ENCODE measurements around the gene NAPA. TPM values are rescaled to one million over a fixed set of nuclear protein-coding genes. Genes with fewer than 3 reads are reported as not detected.
A peak's percentile ranks its signal among the peaks of the same experiment; 100 is the strongest.

Gene NAPA
- total RNA-seq, 2 donors from 2014 or later, result 75.8 to 83.8 TPM

DNA sequence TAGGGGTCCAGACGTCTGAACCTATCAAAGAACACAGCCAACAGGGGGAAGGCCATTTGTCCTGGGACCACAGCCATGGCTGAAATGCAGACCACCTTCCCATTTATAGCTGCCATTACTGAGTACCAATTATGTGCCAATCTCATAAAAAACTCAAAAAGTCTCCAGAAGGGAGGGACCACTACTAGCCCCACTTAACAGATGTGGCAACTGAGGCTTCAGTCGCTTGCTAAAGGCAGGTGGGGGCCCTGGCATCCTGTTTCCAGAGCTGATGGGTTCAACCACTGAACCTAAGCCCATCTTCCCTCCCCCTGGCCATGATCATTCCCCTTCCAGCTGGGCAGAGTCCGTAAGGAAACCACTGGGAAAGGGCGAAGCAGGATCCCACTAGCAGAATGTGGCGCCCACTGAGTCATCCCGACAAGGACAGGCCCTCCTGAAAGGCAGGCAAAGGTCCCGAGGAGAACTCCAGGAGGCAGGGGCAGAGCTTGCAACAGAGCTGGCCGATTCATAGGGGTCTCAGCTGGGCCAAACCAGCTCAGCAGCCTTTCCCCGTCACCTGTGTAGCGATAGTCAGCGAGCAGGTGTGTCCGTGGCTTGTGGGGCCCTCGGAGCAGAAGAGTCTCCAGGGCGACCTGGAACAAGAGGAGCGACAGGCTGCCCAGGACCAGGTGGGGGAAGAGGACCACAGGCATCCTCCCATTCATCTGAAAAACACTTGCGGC, 14.3 kb upstream of the NAPA start:
- DNase-seq (ENCODE audit: low spot score), result no peak
- intact Hi-C loops (cut with DNase I), result no loop called here

DNA sequence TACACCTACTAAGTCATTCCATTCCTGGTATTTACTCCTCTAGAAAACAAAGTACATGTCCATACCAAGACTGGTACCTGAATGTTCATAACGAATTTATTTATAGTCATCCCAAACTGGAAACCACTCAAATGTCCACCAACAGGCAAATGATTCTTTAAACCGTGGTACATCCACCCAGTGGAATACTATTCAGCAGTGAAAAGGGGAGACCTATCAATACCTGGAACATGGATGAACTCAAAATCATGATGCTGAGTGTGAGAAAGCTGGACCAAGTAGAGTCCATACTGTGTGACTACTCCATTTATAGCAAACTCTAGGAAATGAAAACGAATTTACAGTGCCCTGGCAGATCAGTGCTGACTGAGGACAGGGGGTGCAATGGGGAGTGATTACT, 11.9 kb upstream of the NAPA start:
- no peak for DNase-seq (ENCODE audit: low spot score)
- intact Hi-C loops (cut with DNase I), result no loop called here

- DNase-seq (ENCODE audit: low spot score), result no peak
- intact Hi-C loops (cut with DNase I), result no loop called here
Observed at GRCh38 chr19:47523473-47523872, 8.6 kb upstream of the NAPA start.

DNA sequence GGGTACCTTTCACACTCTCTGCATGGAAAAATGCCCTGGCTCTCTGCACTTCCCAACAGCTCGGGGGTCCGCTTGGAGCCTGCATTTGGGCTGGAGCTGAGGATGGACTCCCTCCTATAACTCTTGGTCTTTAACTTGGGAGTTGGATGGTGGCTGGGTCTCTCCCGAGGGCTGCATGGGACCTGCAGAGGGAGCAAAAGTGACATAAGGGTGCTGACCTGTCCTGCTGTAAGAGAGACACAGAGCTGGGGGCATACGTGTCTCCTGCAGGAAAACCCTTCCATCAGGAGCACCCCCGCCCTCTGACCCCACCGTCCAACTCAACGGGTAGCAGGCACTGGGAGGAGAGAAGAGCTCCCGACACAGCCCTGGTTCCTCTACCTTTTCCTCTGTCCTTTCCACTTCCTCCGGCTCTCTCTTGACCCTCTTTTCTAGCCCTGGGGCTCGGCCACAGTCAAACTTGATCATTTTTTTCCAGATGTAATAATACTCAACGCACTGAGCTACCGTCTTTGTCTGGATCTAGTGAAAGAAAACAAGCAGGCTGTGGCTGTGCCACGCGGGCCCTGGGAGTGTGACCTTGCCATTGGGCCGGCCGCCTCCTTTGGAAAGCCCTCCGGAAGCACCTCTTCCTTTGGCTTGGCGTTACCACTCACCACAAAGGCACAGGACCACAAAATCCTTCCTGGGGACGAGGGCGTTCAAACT, 6.8 kb upstream of the NAPA start:
- intact Hi-C loops (cut with DNase I), result no loop called here
- DNase-seq (ENCODE audit: low spot score), result no peak

- intact Hi-C loops (cut with DNase I), result no loop called here
- DNase-seq (ENCODE audit: low spot score), result no peak
Observed at GRCh38 chr19:47520839-47521238, 6.0 kb upstream of the NAPA start.

DNA sequence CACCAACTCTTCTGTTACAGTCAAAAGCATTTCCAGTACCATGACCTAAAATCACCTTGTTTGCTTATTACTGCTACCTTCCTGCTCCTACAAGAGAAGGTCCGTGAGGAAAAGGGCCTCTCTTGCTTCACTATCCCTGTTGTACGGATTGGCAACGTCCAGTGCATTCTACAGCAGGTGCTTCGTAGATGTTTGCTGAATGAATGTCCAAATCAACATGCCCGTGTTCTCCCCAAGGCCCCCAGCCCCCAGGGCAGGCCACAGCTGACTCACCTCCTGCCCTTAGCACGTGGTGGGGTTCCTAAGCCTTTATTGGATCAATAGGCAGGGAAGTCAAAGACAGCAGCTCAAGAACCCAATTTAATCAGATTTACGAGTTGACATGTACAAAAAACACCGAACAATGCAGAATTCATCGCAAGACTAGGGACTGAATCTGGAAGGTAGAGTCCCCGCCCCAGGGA, 5.5 kb upstream of the NAPA start:
- intact Hi-C loops (cut with DNase I), result no loop called here
- no peak for DNase-seq (ENCODE audit: low spot score)

- intact Hi-C loops (cut with DNase I), result loop anchor here (1.0 to 5.0 kb wide), 2 partner anchors 82 to 88 kb away; partner anchors contain the start of gene BICRA (in 1 of the 2)
- DNase-seq (ENCODE audit: low spot score), result no peak
Observed at GRCh38 chr19:47518854-47519253, 4.0 kb upstream of the NAPA start.

- no peak for DNase-seq (ENCODE audit: low spot score)
- intact Hi-C loops (cut with DNase I), result loop anchor here in 1 of 2 donors (5.0 kb wide), 1 partner anchor 89 kb away; the partner anchor contains the start of gene BICRA
Observed at GRCh38 chr19:47518139-47518538, 3.3 kb upstream of the NAPA start.

- intact Hi-C loops (cut with DNase I), result no loop called here
- DNase-seq (ENCODE audit: low spot score), result peak; percentile 89
Observed at GRCh38 chr19:47514151-47514868, 553 bp downstream of the NAPA start.

DNA sequence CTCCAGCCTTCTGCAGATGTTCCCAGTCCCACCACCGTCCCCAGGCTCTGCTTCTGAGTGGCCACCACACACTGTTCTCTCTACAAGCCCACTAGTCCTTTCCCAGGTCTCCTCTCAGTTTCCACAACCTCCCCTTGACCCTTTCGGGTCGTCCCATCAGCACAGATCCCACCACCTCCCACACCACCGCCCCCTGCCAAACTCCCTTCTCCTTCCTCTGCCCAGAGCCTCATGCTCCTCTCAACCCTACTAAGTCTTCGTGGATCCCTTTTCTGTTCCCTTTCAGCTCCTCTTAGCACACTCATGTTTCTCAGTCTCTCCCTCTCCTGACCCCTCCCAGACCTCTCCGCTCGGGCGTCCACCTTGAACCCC, 1.9 kb downstream of the NAPA start:
- DNase-seq (ENCODE audit: low spot score), result no peak
- intact Hi-C loops (cut with DNase I), result no loop called here

GRCh38 chr19:47512183-47512947, 2.5 kb downstream of the NAPA start:
- DNase-seq (ENCODE audit: low spot score), result no peak
- intact Hi-C loops (cut with DNase I), result no loop called here

- intact Hi-C loops (cut with DNase I), result no loop called here
- no peak for DNase-seq (ENCODE audit: low spot score)
Observed at GRCh38 chr19:47511681-47512080, 3.2 kb downstream of the NAPA start.

DNA sequence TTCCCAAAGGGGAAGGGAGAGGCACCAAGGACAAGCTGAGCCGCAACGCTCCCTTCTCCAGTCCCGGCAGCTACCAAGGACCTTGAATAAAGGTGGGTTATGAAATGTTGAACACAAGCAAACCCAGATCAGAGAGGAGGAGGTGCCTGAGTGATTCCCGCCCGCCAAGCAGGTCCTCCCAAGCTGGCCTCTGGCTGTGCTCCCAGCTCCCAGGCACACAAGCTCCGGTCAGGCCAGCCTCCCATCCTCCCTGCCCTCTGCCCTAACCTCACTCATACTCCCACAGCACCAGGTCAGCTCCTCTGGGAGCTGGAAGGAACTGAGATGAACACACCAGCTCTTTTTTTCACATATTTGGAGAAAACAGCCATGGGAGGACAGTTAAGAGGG, 3.7 kb downstream of the NAPA start:
- intact Hi-C loops (cut with DNase I), result no loop called here

GRCh38 chr19:47510516-47511127, 4.2 kb downstream of the NAPA start:
- no peak for DNase-seq (ENCODE audit: low spot score)
- intact Hi-C loops (cut with DNase I), result no loop called here

More for the DNA sequence above, 3.7 kb downstream of the NAPA start:
- DNase-seq (ENCODE audit: low spot score), result no peak

DNA sequence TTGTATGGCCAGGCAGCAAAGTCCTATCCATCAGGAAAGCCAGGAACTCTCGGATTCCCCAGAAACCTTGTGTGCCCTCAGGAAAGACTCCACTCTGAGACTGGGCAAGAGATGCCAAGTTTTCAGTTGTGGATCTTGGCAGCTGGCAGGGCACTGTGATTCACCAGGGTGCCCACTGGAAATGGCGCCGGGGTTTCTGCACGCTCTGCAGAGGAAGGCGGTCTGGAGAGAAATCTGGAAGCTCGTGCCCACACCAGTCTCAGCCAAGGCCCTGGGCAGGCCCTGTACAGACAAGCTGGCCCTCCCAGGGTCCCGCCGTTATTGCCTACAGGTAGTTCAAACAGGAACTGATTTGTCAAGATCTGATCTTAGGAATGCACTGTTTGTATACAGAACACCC, 4.9 kb downstream of the NAPA start:
- intact Hi-C loops (cut with DNase I), result no loop called here

DNA sequence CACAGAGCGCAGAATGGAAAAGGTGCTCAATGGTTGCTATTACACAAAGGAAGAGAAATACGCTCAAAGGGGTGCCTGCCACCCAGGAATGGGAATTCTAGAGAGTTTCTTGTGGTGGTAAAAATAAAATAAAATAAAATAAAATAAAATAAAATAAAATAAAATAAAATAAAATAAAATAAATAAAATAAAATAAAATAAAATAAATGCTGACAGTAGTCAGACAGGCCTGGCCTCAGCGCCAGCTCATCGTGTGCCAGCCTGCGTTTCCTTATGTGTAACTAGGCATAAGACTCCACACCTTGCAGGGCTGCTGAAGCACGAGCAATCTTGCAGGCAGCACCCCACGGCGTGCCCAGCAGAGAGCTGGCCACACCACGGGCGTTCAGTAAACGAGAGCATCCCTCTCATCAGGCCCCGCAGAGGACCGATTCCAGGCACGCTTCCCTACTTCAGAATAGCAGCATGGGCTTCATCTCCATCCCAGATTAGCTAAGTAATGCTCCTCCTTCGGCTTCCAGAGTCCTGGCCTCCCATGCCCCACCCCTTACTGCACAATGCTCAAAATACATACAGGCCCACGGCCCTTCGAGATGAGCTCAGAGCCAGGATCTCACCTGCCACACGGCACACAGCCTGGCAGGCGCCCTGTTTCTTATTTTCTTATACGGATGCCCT, 5.6 kb downstream of the NAPA start:
- no peak for DNase-seq (ENCODE audit: low spot score)
- intact Hi-C loops (cut with DNase I), result no loop called here

More for the DNA sequence above, 4.9 kb downstream of the NAPA start:
- no peak for DNase-seq (ENCODE audit: low spot score)

DNA sequence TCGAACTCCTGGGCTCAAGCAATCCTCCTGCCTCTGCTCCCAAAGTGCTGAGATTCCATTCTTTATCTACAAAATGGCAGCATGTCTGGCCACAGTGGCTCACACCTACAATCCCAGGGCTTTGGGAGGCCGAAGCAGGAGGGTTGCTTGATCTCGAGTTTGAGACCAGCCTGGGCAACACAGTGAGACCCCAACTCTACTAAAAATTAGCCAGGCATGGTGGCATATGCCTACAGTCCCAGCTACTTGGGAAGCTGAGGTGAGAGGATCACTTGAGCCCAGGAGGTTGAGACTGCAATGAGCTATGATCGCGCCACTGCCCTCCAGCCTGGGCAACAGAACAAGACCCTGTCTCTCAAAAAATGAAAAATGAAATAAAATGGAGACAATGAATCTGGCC, 6.1 kb downstream of the NAPA start:
- DNase-seq (ENCODE audit: low spot score), result no peak
- intact Hi-C loops (cut with DNase I), result no loop called here

DNA sequence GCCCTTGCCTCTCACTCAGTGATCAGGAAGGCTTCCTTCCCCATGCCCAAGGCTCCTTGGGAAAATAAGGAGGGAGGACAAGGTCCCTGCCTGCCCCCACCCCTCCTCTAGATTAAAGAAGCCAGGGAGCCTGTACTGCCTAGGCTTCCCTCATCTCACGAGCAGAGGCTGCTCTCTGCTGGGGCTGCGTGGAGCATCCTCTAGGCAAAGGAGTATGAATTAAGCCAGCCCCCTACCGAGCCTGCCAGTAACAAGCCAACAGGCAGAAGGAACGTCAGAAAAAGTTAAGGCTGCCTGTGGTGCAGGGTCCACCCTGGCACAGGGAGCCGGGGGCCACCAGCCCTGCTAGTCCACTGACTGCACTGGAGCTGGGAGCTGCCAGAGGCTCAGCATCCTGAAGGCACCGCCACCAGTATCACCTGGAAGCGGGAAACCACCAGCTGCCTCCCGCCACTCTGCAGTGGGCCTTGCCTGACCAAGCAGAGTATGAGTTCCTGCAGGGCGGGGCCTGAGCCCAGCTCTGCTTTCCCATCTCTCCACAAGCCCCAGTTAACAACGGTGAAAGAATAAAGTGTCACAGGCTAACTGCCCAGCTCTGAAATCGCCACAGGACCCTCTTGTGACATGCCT, 6.8 kb downstream of the NAPA start:
- intact Hi-C loops (cut with DNase I), result no loop called here
- no peak for DNase-seq (ENCODE audit: low spot score)

Measured in posterior vena cava (tissue), 2 donors.